Measurements from ENCODE around the gene KCNN3.
"Not testable (repeated sequence)": the region's sequence is repeated elsewhere in the genome, so short reads cannot be mapped to it uniquely, and the experiment has no call there.

Gene KCNN3

DNA sequence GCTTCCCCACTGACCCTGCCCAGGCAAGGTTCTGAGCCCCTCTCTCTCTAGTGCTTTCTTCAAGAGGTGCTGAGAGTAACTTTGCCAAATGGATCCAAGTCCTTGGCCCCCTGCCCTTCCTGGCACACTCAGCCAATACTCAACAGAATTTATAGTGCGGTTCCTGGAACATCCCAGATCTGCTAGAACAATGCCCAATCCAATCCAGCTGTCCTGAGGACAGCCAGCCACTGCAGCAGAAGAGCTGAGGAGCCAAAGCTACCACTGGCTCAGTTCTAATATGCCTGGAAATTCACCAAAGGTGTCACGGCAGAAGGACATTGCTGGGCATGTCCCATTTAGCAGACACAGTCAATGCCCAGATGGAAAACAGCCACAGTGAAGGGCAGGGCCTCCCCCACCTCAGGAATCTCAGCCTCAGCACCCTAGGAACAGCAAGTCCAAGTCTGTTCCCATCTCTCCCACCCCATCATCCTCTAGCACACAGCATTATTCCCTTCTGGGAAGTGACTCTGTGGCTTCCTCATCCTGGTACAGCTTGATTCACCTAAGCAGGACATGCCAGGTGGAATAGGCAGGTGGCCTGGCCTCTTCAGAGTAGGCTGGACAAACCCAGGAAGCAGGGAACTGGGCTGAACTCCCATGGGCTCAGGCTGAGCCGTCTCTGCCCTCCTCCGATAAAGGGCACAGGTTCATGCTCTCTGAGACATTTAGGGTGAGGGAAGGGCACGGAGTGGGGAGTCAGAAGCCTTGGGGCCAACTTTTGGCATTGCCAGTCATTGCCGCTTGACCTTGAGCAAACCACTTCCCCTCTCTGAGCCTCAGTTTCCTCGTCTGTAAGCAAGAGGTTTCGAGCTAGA is 41.8 kb upstream of the KCNN3 start:
- H3F3A ChIP-seq (ENCODE audit: insufficient read depth, low read length), result no peaks in the 10 kb centered on the region
- no peak overlapping the region for H3K4me2 ChIP-seq (ENCODE audit: low read depth, low read length)
- TF ChIP-seq EZH2 (optimal IDR thresholded peaks at IDR 0.05; ENCODE audit: low read depth, low read length), result no peak
- DNase-seq, result no peak
- no peaks in the 10 kb centered on the region for H3K27me3 ChIP-seq (replicated peaks; ENCODE audit: insufficient read depth, low read length)
- H3K9me2 ChIP-seq (replicated peaks; ENCODE audit: insufficient read depth, low read length), result no peaks in the 10 kb centered on the region
- H3K4me3 ChIP-seq (ENCODE audit: low read length), result no peak overlapping the region
- H3K36me3 ChIP-seq (replicated peaks; ENCODE audit: insufficient read depth, low read length), result no peaks in the 10 kb centered on the region
- no peak overlapping the region for H2AFZ ChIP-seq (ENCODE audit: low read length)
- no peaks in the 10 kb centered on the region for H3K4me1 ChIP-seq (ENCODE audit: low read length)
- H3K9me3 ChIP-seq (replicated peaks; ENCODE audit: insufficient read depth, low read length), result no peaks in the 10 kb centered on the region
- no peaks in the 10 kb centered on the region for H3K79me2 ChIP-seq (ENCODE audit: low read length)
- H3K9ac ChIP-seq (ENCODE audit: low read length), result no peak overlapping the region
- no peak overlapping the region for H3K27ac ChIP-seq (ENCODE audit: low read length)
- no peaks in the 10 kb centered on the region for H4K20me1 ChIP-seq (ENCODE audit: insufficient read depth, low read length)

DNA sequence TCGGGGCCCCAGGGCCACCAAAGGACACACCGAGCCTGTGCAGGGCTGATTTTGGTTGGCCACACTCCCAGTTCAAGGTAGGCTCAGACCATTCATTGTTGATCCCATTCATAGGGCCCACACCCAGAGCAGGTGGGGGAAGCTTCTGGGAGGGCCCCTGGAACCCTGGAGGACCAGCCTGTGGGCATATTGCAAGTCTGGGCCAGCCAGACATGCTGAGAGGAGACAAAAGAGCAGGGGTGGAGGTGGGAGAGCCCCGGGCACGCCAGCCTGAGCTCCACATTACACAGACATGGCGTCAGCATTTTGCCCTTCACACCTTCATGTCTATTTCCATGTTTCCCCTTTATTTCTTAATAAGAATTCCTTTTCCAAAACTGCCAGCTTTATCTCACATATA is 40.8 kb upstream of the KCNN3 start:
- Histone ChIP-seq H3K4me2 (ENCODE audit: low read depth, low read length) (no peak overlapping the region), H3K9me2 (replicated peaks; ENCODE audit: insufficient read depth, low read length) (no peaks in the 10 kb centered on the region), H3K4me3 (ENCODE audit: low read length) (no peak overlapping the region), H3K27ac (ENCODE audit: low read length) (no peak overlapping the region), H3K9me3 (replicated peaks; ENCODE audit: insufficient read depth, low read length) (no peaks in the 10 kb centered on the region), H3K79me2 (ENCODE audit: low read length) (no peaks in the 10 kb centered on the region), H3K9ac (ENCODE audit: low read length) (no peak overlapping the region), H3K27me3 (replicated peaks; ENCODE audit: insufficient read depth, low read length) (no peaks in the 10 kb centered on the region), H4K20me1 (ENCODE audit: insufficient read depth, low read length) (no peaks in the 10 kb centered on the region), H3F3A (ENCODE audit: insufficient read depth, low read length) (no peaks in the 10 kb centered on the region), H3K4me1 (ENCODE audit: low read length) (no peaks in the 10 kb centered on the region), H2AFZ (ENCODE audit: low read length) (no peak overlapping the region), H3K36me3 (replicated peaks; ENCODE audit: insufficient read depth, low read length) (no peaks in the 10 kb centered on the region)
- no peak for DNase-seq
- TF ChIP-seq, protein P1, sequence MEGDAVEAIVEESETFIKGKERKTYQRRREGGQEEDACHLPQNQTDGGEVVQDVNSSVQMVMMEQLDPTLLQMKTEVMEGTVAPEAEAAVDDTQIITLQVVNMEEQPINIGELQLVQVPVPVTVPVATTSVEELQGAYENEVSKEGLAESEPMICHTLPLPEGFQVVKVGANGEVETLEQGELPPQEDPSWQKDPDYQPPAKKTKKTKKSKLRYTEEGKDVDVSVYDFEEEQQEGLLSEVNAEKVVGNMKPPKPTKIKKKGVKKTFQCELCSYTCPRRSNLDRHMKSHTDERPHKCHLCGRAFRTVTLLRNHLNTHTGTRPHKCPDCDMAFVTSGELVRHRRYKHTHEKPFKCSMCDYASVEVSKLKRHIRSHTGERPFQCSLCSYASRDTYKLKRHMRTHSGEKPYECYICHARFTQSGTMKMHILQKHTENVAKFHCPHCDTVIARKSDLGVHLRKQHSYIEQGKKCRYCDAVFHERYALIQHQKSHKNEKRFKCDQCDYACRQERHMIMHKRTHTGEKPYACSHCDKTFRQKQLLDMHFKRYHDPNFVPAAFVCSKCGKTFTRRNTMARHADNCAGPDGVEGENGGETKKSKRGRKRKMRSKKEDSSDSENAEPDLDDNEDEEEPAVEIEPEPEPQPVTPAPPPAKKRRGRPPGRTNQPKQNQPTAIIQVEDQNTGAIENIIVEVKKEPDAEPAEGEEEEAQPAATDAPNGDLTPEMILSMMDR (IDR thresholded peaks at IDR 0.05; ENCODE audit: low read length), result no peak
- TF ChIP-seq EZH2phosphoT487 (IDR thresholded peaks at IDR 0.05; ENCODE audit: low read length) (no peak), EZH2 (optimal IDR thresholded peaks at IDR 0.05; ENCODE audit: low read depth, low read length) (no peak)

DNA sequence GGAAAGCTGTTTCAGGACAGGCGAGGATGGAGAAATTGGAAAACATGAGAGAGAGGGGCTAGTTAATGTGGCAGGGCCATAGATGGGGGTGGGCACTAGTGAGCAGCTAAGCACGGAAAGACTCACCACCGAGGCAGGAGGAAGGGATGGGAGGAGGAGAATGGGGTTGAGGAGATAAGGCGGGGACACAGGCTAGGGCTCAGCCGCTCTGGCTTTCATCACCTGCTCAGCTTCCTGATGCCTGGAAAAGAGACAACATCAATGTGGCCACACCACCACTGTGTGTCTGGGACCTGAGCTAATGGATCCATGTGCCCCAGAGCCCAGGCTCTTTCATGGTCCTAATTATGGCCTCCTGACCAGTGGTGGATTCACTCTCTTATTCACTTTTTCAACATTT is 38.9 kb upstream of the KCNN3 start:
- Histone ChIP-seq H3K9me2 (replicated peaks; ENCODE audit: insufficient read depth, low read length) (no peaks in the 10 kb centered on the region), H3K36me3 (replicated peaks; ENCODE audit: insufficient read depth, low read length) (no peaks in the 10 kb centered on the region), H3K4me1 (ENCODE audit: low read length) (no peaks in the 10 kb centered on the region), H3K4me2 (ENCODE audit: low read depth, low read length) (no peak overlapping the region), H3K27me3 (replicated peaks; ENCODE audit: insufficient read depth, low read length) (no peaks in the 10 kb centered on the region), H3K27ac (ENCODE audit: low read length) (no peak overlapping the region), H3K9ac (ENCODE audit: low read length) (no peak overlapping the region), H3F3A (ENCODE audit: insufficient read depth, low read length) (no peaks in the 10 kb centered on the region), H3K9me3 (replicated peaks; ENCODE audit: insufficient read depth, low read length) (no peaks in the 10 kb centered on the region), H3K4me3 (ENCODE audit: low read length) (no peak overlapping the region), H2AFZ (ENCODE audit: low read length) (no peak overlapping the region), H4K20me1 (ENCODE audit: insufficient read depth, low read length) (no peaks in the 10 kb centered on the region), H3K79me2 (ENCODE audit: low read length) (no peaks in the 10 kb centered on the region)
- TF ChIP-seq, protein P1 (IDR thresholded peaks at IDR 0.05; ENCODE audit: low read length), result no peak
- TF ChIP-seq EZH2phosphoT487 (IDR thresholded peaks at IDR 0.05; ENCODE audit: low read length) (no peak), EZH2 (optimal IDR thresholded peaks at IDR 0.05; ENCODE audit: low read depth, low read length) (no peak)
- DNase-seq, result no peak

DNA sequence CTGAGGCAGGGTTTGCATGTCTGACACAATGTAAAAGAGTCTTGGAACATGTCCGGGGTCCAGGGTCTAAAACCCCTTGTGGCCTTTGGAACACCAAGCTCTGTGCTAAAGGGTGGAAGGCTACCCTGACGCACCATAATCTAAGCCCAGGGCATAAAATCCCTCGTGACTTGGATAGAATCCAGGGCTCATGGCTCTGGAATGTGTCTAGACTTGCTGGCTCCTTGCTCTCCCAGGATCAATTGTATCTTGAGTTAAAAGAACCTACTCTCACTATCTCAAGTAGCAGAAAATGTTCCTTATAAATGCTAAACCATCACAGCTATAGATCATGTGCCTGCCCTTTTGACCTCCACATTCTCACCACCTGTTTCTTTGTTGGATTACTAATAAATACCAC is 38.0 kb upstream of the KCNN3 start:
- not testable (repeated sequence) for H3K9ac ChIP-seq (ENCODE audit: low read length); H4K20me1 ChIP-seq (ENCODE audit: insufficient read depth, low read length); H3K36me3 ChIP-seq (replicated peaks; ENCODE audit: insufficient read depth, low read length); H3K9me3 ChIP-seq (replicated peaks; ENCODE audit: insufficient read depth, low read length); H3K9me2 ChIP-seq (replicated peaks; ENCODE audit: insufficient read depth, low read length); H3F3A ChIP-seq (ENCODE audit: insufficient read depth, low read length); H2AFZ ChIP-seq (ENCODE audit: low read length); H3K27ac ChIP-seq (ENCODE audit: low read length); DNase-seq; H3K4me2 ChIP-seq (ENCODE audit: low read depth, low read length); H3K79me2 ChIP-seq (ENCODE audit: low read length); H3K4me3 ChIP-seq (ENCODE audit: low read length); H3K27me3 ChIP-seq (replicated peaks; ENCODE audit: insufficient read depth, low read length); H3K4me1 ChIP-seq (ENCODE audit: low read length)
